ENCODE results near the gene NOC2L.
A peak's percentile ranks its signal among the peaks of the same experiment; 100 is the strongest.

GRCh38 chr1:938088-938683 lies 20.9 kb downstream of the NOC2L start:
- no peak for TF ChIP-seq POLR2A (IDR thresholded peaks at IDR 0.05)
- TF ChIP-seq CTCF (IDR thresholded peaks at IDR 0.05) = peak in 1 of 3 experiments; percentile 14

All from vagina (tissue), 2 donors.